ENCODE data around the gene SASH1.

DNA sequence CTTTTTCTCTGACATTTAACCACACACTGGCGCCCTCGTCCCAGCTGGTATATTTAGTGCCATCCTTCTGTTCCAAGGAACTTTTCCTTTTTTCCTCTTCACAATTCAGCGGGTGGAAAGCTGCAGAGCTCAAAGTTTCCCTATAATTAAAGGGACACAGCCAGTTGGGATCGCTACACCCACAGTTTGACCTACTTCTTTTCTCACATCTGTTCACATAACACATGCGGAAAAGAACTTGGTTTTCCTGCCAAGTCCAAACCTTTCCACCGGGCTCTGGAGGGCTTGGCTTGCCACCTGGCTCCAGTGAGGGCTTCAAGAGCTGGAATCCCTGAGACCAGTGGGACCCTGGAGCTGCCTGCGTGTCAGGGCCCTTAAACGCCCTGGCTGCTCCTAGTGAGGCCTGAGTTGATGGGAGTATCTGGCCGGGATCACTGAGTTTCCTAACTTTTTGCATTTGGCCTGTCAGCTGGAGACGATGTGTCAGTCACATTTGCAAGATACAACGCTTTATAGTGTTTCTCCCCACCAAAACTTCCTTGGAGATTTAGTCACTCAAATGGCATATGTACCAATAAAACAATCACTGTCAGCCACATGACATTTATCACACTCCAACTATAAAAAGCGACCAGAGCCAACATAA lies 176.0 kb downstream of the SASH1 start:
- TF ChIP-seq GATA2 (IDR thresholded peaks at IDR 0.05; ENCODE audit: low read depth, low read length) (no peak), GATA3 (IDR thresholded peaks at IDR 0.05; ENCODE audit: low read depth, low read length) (no peak)

All from SH-SY5Y (cell line).